Measurements from ENCODE around the gene LAMB1.

The LAMB1 gene

DNA sequence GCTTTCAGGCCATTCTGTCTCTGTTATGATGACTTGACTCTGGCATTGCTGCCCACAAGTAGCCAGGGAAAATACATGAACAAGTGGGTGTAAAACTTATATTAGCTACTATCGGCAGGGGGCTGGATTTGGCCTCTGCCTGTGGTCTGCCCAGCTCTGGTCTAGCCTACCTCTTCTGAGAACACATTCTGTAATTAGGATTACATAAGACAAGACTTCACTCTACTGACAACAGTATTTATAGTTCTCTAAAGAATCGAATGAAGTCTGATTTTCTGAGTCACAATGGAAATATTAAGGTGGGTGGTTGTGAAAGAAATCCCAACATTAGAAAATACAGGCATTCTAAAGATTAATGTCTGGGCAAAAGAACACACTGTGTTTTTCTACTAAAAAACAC lies 56.5 kb downstream of the LAMB1 start:
- no peak overlapping the region for H3K4me3 ChIP-seq (ENCODE audit: low read depth, low read length)
- TF ChIP-seq, protein P1, sequence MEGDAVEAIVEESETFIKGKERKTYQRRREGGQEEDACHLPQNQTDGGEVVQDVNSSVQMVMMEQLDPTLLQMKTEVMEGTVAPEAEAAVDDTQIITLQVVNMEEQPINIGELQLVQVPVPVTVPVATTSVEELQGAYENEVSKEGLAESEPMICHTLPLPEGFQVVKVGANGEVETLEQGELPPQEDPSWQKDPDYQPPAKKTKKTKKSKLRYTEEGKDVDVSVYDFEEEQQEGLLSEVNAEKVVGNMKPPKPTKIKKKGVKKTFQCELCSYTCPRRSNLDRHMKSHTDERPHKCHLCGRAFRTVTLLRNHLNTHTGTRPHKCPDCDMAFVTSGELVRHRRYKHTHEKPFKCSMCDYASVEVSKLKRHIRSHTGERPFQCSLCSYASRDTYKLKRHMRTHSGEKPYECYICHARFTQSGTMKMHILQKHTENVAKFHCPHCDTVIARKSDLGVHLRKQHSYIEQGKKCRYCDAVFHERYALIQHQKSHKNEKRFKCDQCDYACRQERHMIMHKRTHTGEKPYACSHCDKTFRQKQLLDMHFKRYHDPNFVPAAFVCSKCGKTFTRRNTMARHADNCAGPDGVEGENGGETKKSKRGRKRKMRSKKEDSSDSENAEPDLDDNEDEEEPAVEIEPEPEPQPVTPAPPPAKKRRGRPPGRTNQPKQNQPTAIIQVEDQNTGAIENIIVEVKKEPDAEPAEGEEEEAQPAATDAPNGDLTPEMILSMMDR (IDR thresholded peaks at IDR 0.05; ENCODE audit: low read depth, low read length): no peak

DNA sequence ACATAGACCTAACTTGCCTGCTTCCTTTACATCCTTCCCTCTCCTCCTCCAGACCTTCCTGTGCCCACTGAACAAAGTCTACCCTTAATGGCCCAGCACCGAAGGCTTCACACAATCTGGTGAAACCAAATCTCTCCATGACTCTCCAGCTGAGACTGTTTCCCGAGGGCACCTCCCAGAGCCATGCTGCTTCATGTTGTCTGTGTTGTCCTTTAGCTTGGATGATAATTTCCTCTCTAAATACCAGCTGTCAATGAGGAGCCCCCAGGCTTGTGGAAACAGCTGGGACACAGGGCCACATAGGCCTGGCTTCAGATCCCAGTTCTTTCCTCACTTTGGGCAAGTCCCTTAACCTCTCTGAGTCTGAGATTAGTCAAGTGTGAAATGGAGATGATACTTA lies 57.6 kb downstream of the LAMB1 start:
- TF ChIP-seq, protein P1 (IDR thresholded peaks at IDR 0.05; ENCODE audit: low read depth, low read length): no peak

DNA sequence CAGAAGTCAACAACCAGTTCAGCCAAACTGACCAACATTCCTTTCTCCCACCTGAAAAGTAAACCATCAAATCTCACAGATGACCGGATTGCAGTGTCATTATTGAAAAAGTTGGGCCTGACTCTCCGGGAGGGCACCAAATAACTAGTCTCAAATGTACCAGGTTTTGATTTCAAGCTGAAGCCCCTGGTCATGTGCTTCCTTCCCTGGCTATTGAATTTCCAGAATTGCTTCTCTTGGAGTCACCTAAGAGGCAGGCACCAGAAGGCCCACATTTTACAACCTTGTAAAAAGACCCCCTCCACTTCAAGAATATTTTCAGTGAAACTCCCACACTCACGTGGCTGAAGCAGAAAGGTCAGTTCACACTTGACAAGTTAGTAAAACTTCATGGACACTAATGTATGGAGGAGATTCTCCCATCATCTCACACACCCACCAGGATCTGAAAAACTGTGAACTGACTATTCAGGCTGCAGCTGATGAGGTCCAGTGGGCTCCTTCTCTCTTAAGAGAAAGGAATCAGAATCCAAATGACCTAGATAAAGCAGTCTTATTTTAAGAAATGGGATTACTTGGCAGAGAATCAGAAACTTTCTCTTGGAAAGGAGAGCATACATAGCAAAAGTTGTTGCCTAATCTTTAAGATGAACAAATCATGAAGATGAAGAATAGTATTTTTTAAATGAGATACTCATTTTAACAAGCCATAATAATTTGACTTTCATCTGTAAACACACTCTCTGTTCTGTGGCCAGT lies 58.4 kb downstream of the LAMB1 start:
- TF ChIP-seq, protein P1 (IDR thresholded peaks at IDR 0.05; ENCODE audit: low read depth, low read length): no peak
- no peak overlapping the region for H3K4me3 ChIP-seq (ENCODE audit: low read depth, low read length)

More for the DNA sequence above, 57.6 kb downstream of the LAMB1 start:
- no peak overlapping the region for H3K4me3 ChIP-seq (ENCODE audit: low read depth, low read length)

DNA sequence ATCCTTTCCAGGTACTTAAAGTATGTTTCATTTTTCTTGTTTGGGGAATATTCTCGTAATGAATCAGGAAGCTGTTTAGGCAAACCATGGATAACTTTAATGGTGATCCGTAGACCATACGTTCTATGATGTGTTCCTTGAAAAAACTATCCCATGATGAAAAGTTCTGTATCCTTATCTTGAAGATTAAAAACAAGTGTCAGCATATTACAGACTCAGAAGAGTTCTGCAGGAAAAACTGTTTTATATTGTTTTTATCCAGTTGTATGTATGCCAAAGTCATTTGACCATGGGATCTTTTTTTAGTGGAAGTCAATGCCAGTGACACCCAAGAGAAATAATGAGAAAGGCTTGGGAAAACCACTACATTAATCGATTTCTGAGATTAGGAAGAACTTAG lies 59.9 kb downstream of the LAMB1 start:
- TF ChIP-seq, protein P1 (IDR thresholded peaks at IDR 0.05; ENCODE audit: low read depth, low read length): no peak
- no peak overlapping the region for H3K4me3 ChIP-seq (ENCODE audit: low read depth, low read length)

DNA sequence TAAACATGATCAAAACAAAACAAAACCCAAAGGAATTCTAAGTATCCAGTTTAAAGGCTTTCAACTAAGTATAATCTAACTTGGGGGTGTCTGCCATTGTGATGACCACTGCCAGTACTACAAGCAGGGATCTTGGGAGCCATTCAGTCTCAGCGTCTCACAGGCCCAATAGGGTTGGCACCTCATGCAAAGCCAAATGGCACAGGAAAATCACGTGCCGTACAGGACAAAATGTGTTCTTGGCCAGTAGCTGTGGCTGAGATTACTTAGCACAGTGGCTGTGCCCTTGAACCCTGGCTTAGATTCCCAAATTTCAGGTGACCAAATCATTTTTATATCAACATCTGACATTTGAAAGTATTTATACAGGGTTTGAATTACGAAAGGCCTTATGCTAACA lies 62.0 kb downstream of the LAMB1 start:
- H3K4me3 ChIP-seq (ENCODE audit: low read depth, low read length): no peak overlapping the region
- TF ChIP-seq, protein P1 (IDR thresholded peaks at IDR 0.05; ENCODE audit: low read depth, low read length): no peak

DNA sequence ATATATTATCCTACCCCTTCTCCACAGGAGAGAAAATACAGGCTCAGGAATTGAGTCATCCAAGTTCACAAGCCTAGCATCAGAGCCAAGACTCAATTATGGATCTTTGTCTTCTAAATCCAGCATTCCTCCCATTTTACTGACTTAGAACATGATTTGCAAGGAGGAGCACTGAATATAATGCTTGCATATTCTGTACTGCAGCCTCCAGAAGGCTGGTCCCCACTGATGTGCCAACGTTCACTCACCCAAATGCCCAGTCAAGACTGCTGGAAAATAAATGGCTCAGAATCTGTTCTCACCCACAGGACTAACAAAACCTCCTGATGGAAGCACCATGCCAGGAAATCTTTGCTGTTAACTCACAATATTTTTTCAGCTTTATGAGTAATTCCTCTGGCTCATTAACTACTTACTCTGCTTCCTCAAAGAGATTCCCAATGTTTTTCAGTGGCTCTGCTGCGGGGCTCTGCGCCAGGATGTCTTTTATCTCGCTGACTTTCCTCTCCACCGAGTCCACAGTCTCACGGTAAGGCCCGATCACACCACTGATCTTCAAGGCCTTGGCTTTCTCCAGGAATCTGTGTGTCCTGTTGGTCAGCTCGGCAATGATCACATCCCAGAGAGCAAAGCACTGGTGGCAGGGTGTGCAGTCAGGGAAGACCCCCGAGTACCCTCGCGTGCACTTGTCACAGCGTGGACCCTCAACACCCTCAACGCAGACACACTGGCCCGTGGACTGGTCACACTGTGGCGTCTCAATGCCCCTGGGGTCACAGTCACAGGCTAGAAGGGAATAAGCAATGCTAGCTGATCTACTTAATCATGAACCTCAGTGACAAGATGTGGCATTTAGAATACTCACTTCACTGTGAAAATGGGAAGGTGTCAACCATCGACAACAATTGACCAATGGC lies 63.1 kb downstream of the LAMB1 start:
- no peak overlapping the region for H3K4me3 ChIP-seq (ENCODE audit: low read depth, low read length)
- TF ChIP-seq, protein P1 (IDR thresholded peaks at IDR 0.05; ENCODE audit: low read depth, low read length): no peak

Data from WI38 (cell line).